Activated naive CD4-positive, alpha-beta T cell treated with anti-CD3 and anti-CD28 coated beads, Interleukin-2, amount 50 U/mL, for 72 hours (primary cell): ENCODE data around the gene TAT. TPM values are rescaled to one million over a fixed set of nuclear protein-coding genes. Genes with fewer than 3 reads are reported as not detected.
"Not testable (repeated sequence)": the region's sequence is repeated elsewhere in the genome, so short reads cannot be mapped to it uniquely, and the experiment has no call there.

Source experiments
- ATAC-seq, 2 donors: fragments of 150-1000 bp; cut with Tn5 transposase; 2 replicates each; pipeline ENCODE4 v1.10.0; 2021; ENCODE audit warnings: mild to moderate bottlenecking in 2 of 2, moderate library complexity in 2 of 2
- DNase-seq, 2 donors: peaks; one replicate each; pipeline ENCODE4 v3.0.0; 2021 to 2022; ENCODE audit warnings: low spot score in 2 of 2
- H3K27ac Mint-ChIP-seq, 2 donors: one replicate each; pipeline ENCODE4 v1.8.0; 2022; ENCODE audit warnings: mild to moderate bottlenecking in 2 of 2, mixed read lengths in 2 of 2
- H3K36me3 Mint-ChIP-seq, 2 donors: one replicate each; pipeline ENCODE4 v1.8.0; 2022; ENCODE audit warnings: mixed read lengths in 2 of 2
- H3K9me3 Mint-ChIP-seq, 2 donors: one replicate each; pipeline ENCODE4 v1.8.0; 2022; ENCODE audit warnings: mixed read lengths in 2 of 2
- total RNA-seq, 2 donors: library from RNA; stranded (reverse); gene quantifications; one replicate each; pipeline ENCODE4 v1.2.3, GENCODE V29; 2022

The TAT gene
- total RNA-seq, 2 donors from 2014 or later: not detected

GRCh38 chr16:71562552-71562951, 14.3 kb downstream of the TAT start:
- no peak overlapping the region for H3K27ac Mint-ChIP-seq

GRCh38 chr16:71561886-71562285, 15.0 kb downstream of the TAT start:
- not testable (repeated sequence) for H3K36me3 Mint-ChIP-seq, H3K27ac Mint-ChIP-seq, H3K9me3 Mint-ChIP-seq, DNase-seq, ATAC-seq

More at GRCh38 chr16:71562552-71562951, 14.3 kb downstream of the TAT start:
- ATAC-seq (no peak), DNase-seq (no peak)
- H3K36me3 Mint-ChIP-seq: peaks cover 0 to 5% of the 10 kb centered on the region in 2 donors
- H3K9me3 Mint-ChIP-seq: peaks cover 4 to 9% of the 10 kb centered on the region in 2 donors

DNA sequence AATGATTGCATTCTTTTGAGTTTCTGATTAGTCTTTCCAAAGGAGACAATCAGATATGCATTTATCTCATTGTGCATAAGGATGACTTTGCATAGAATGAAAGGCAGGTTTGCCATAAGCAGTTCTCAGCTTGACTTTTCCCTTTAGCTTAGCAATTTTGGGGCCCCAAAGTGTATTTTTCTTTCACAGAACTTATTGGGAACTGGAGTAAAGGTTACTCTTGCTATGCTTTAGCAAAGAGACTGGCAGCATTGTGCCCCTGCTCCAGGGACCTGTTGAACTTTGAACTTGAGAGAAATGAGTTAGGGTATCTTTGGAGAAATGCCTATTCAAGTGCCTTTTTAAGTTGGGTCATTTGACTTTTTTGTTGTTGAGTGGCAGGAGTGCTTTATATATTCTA, 17.0 kb downstream of the TAT start:
- no peak for DNase-seq
- no peak overlapping the region for H3K27ac Mint-ChIP-seq
- no peak for ATAC-seq
- H3K36me3 Mint-ChIP-seq: peaks cover 0 to 5% of the 10 kb centered on the region in 2 donors
- peaks cover 4 to 9% of the 10 kb centered on the region in 2 donors for H3K9me3 Mint-ChIP-seq

DNA sequence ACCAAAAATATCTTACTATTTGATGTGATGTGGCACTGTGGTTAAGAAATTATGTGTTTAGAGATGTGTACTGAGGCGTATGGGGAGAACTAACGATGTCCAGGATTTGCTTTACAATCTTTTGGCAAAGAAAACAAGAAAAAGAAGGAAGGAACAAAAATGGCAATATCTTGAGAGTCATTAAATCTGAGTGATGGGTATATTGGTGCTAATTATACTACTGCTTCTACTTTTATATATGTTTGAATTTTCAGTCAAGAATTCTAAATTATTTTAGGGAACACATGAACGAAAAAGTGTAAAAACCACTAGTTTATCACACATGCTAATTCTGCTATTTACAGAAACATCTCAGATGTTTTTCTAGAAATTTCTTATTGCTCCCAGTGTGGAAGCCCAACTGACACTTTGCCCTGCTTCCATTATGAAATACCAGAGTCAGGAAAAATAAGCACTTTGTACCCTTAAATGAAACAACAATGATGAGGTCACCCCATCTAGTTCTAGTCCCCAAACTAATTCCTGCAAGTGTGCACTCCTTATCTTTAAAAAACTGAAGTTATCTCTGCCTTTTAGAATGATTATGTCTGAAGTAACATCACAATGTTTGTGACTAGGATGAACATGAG, 18.8 kb downstream of the TAT start:
- no peak for DNase-seq
- peaks cover 4 to 9% of the 10 kb centered on the region in 2 donors for H3K9me3 Mint-ChIP-seq
- ATAC-seq: no peak
- peaks cover 0 to 5% of the 10 kb centered on the region in 2 donors for H3K36me3 Mint-ChIP-seq
- no peak overlapping the region for H3K27ac Mint-ChIP-seq

DNA sequence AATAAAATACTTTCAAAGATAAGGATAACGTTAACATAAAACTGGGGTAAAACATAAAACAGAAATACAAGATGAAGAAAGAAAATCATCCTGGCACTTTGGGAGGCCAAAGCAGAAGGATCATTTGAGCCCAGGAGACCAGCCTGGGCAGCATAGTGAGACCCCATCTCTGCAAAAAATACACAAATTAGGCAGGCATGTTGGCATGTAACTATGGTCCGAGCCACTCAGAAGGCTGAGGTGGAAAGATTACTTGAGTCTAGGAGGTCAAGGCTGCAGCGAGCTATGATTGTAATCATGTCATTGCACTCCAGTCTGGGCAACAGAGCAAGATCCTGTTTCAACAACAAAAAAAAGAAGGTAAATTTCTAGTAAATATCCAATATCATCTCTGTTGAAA, 19.6 kb downstream of the TAT start:
- Mint-ChIP-seq H3K27ac (no peak overlapping the region), H3K9me3 (peaks cover 4% of the 10 kb centered on the region in 2 donors)
- ATAC-seq: no peak

GRCh38 chr16:71555230-71555891, 21.5 kb downstream of the TAT start:
- no peak overlapping the region for H3K27ac Mint-ChIP-seq
- H3K36me3 Mint-ChIP-seq: no peaks in the 10 kb centered on the region
- no peak for DNase-seq
- no peaks in the 10 kb centered on the region for H3K9me3 Mint-ChIP-seq
- ATAC-seq: no peak

More for the DNA sequence above, 19.6 kb downstream of the TAT start:
- DNase-seq: no peak
- peaks cover 0 to 5% of the 10 kb centered on the region in 2 donors for H3K36me3 Mint-ChIP-seq

- DNase-seq (no peak), ATAC-seq (no peak)
- no peaks in the 10 kb centered on the region for H3K36me3 Mint-ChIP-seq
- H3K9me3 Mint-ChIP-seq: no peaks in the 10 kb centered on the region
- no peak overlapping the region for H3K27ac Mint-ChIP-seq
Observed at GRCh38 chr16:71552698-71553503, 24.0 kb downstream of the TAT start.

- no peaks in the 10 kb centered on the region for H3K36me3 Mint-ChIP-seq
- H3K27ac Mint-ChIP-seq: no peak overlapping the region
- H3K9me3 Mint-ChIP-seq: no peaks in the 10 kb centered on the region
- ATAC-seq (no peak), DNase-seq (no peak)
Observed at GRCh38 chr16:71547168-71547567, 29.7 kb downstream of the TAT start.

- peak in 1 of 2 donors; percentile 73 for DNase-seq
- no peaks in the 10 kb centered on the region for H3K36me3 Mint-ChIP-seq
- no peaks in the 10 kb centered on the region for H3K9me3 Mint-ChIP-seq
- no peak overlapping the region for H3K27ac Mint-ChIP-seq
- peak; percentile 89 to 96 for ATAC-seq
Observed at GRCh38 chr16:71542377-71542776, 34.5 kb downstream of the TAT start.

DNA sequence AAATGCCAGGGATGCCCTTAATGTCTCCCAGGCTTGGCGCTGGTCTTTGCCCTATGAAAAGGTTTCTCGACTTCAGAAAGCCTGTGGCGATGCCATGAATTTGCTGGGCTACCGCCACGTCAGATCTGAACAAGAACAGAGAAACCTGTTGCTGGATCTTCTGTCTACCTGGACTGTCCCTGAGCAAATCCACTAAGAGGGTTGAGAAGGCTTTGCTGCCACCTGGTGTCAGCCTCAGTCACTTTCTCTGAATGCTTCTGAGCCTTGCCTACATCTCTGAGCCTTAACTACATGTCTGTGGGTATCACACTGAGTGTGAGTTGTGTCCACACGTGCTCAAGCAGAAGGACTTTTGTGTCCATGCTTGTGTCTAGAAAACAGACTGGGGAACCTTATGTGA, 39.2 kb downstream of the TAT start:
- peak; percentile 45 to 66 for ATAC-seq
- peak in 1 of 2 donors; percentile 33 for DNase-seq
- Mint-ChIP-seq H3K27ac (no peak overlapping the region), H3K36me3 (no peaks in the 10 kb centered on the region), H3K9me3 (no peaks in the 10 kb centered on the region)

GRCh38 chr16:71536752-71537499, 40.0 kb downstream of the TAT start:
- H3K9me3 Mint-ChIP-seq: no peaks in the 10 kb centered on the region
- DNase-seq: no peak
- no peak for ATAC-seq
- H3K27ac Mint-ChIP-seq: no peak overlapping the region
- H3K36me3 Mint-ChIP-seq: no peaks in the 10 kb centered on the region

- DNase-seq (no peak), ATAC-seq (no peak)
- H3K9me3 Mint-ChIP-seq: no peaks in the 10 kb centered on the region
- no peaks in the 10 kb centered on the region for H3K36me3 Mint-ChIP-seq
- no peak overlapping the region for H3K27ac Mint-ChIP-seq
Observed at GRCh38 chr16:71532366-71532765, 44.5 kb downstream of the TAT start.

DNA sequence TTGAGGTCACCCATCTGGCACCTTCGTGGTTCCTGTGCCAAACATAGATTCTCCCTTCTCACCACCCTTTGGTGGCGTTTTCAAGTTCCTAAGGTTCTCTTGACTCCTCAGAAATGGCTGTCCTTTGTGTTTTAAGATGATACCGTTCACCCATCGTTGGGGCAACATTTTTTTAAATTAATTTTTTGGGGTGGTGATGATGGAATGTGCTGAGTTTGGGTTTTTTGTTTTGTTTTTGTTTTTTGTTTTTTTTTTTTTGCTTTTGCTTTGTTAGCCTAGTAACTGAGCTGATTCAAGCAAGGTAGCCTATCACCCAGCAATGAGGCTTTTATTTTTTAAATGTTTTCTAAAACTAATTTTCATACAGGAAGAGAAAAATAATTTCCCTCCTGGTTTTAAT, 48.0 kb downstream of the TAT start:
- H3K9me3 Mint-ChIP-seq: no peaks in the 10 kb centered on the region
- H3K27ac Mint-ChIP-seq: no peak overlapping the region
- H3K36me3 Mint-ChIP-seq: no peaks in the 10 kb centered on the region
- DNase-seq: no peak
- ATAC-seq: no peak

DNA sequence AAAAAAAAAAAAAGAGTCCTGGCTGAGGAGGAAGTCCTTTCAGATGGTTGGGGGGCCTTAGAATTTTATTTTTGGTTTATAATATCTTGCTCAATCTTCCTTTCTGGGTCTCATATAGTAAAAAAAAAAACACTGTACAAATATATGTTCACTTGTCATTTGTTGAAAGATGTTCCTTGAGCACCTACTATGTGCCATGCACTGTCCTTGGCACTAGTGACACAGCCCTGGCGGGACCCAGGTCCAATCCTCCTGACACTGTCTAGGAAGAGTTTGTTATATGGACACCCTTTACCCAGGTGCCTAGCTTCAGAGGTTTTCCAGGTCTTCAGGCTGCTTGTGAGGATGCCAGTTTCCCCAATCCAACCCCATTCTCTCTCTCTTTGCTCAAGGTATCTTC, 48.6 kb downstream of the TAT start:
- DNase-seq: no peak
- Mint-ChIP-seq H3K27ac (no peak overlapping the region), H3K9me3 (no peaks in the 10 kb centered on the region), H3K36me3 (no peaks in the 10 kb centered on the region)
- no peak for ATAC-seq

DNA sequence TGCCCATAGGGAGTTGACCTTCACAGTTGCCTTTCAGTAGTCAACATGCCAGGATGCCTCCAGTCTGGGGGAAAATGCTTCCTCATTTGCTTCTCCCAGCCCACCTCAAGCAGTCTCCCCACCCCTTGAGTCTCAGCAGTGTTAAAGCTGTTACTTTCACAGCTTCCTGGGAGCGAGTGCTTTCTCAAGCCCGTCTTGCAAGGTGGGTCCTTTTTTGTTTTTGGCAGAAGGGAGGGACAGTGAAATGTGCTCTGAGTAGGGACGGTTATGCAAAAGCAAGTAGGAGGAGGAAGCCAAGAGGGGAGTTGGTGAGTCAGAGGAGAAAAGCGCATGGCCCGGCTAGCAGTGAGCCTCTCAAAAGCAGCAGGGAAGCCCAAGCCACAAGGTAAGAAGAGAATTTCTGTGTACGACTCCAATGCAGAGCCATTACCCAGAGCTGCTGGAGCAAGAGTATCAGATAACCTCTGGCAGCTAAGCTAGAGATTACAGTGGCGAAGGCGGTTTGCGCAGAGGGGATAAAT, 50.7 kb downstream of the TAT start, which contains the start of gene CHST4:
Gene CHST4, plus strand, starts transcription at position 316 of the 521 bp plus-strand sequence. CDS start 10,252 bp downstream, outside the sequence.
- DNase-seq: no peak
- Mint-ChIP-seq H3K9me3 (no peaks in the 10 kb centered on the region), H3K36me3 (no peaks in the 10 kb centered on the region), H3K27ac (peak within 1 kb of the TSS in 1 of 2 donors; percentile 17)
- peak; percentile 39 to 47 for ATAC-seq
